ENCODE results near the gene RAB40B.
A peak's percentile ranks its signal among the peaks of the same experiment; 100 is the strongest.

Gene RAB40B

GRCh38 chr17:82723169-82723807, 24.8 kb upstream of the RAB40B start:
- Histone ChIP-seq H3K9ac (ENCODE audit: low read length) (no peak overlapping the region), H2AFZ (ENCODE audit: insufficient read depth, low read length, poor library complexity) (no peak overlapping the region), H2BK120ac (ENCODE audit: insufficient read depth, low read length, poor library complexity) (no peak overlapping the region), H3K36me3 (ENCODE audit: control insufficient read depth in 1 of 2, insufficient read depth in 2 of 2, low read length in 2 of 2) (peaks cover 37 to 43% of the 10 kb centered on the region in 2 experiments), H3K14ac (ENCODE audit: low read length) (no peak overlapping the region), H4K91ac (ENCODE audit: low read depth, low read length) (no peak overlapping the region), H3K79me2 (ENCODE audit: control insufficient read depth, insufficient read depth, low read length, poor library complexity) (no peaks in the 10 kb centered on the region), H4K12ac (ENCODE audit: low read depth, low read length) (no peak overlapping the region), H3K4me1 (ENCODE audit: control insufficient read depth in 1 of 2, insufficient read depth in 2 of 2, low read length in 2 of 2) (no peaks in the 10 kb centered on the region), H3K4me3 (ENCODE audit: low read depth, low read length) (peak overlapping the region; percentile 55), H3K18ac (ENCODE audit: low read length) (no peak overlapping the region), H2AK5ac (ENCODE audit: low read length) (no peak overlapping the region), H4K8ac (ENCODE audit: low read depth, low read length) (no peak overlapping the region), H2BK12ac (ENCODE audit: low read length) (no peak overlapping the region), H3K27ac (ENCODE audit: low read depth, low read length) (no peak overlapping the region), H3K23ac (ENCODE audit: low read length) (peak overlapping the region; percentile 0), H3K79me1 (ENCODE audit: low read length) (no peaks in the 10 kb centered on the region), H3K4ac (ENCODE audit: low read depth, low read length) (no peak overlapping the region), H2BK5ac (ENCODE audit: low read depth, low read length, poor library complexity) (no peak overlapping the region), H3K4me2 (ENCODE audit: low read length) (no peak overlapping the region), H3K27me3 (ENCODE audit: insufficient read depth, low read length) (no peaks in the 10 kb centered on the region), H3K9me3 (ENCODE audit: insufficient read depth, low read depth, low read length) (peaks cover 4% of the 10 kb centered on the region)
- DNase-seq = no peak
- WGBS (ENCODE audit: extremely low coverage, insufficient coverage, insufficient read length) = no CpG with 5 or more reads among the region's 26 CpGs

GRCh38 chr17:82722341-82723013, 24.0 kb upstream of the RAB40B start:
- Histone ChIP-seq H3K14ac (ENCODE audit: low read length) (no peak overlapping the region), H3K9ac (ENCODE audit: low read length) (no peak overlapping the region), H3K23ac (ENCODE audit: low read length) (no peak overlapping the region), H3K79me1 (ENCODE audit: low read length) (no peaks in the 10 kb centered on the region), H3K4me1 (ENCODE audit: control insufficient read depth in 1 of 2, insufficient read depth in 2 of 2, low read length in 2 of 2) (peaks cover 4 to 5% of the 10 kb centered on the region in 2 experiments), H2BK120ac (ENCODE audit: insufficient read depth, low read length, poor library complexity) (no peak overlapping the region), H3K27me3 (ENCODE audit: insufficient read depth, low read length) (no peaks in the 10 kb centered on the region), H3K9me3 (ENCODE audit: insufficient read depth, low read depth, low read length) (peaks cover 4% of the 10 kb centered on the region), H4K8ac (ENCODE audit: low read depth, low read length) (no peak overlapping the region), H3K18ac (ENCODE audit: low read length) (no peak overlapping the region), H3K27ac (ENCODE audit: low read depth, low read length) (no peak overlapping the region), H3K4me3 (ENCODE audit: low read depth, low read length) (no peak overlapping the region), H2BK5ac (ENCODE audit: low read depth, low read length, poor library complexity) (no peak overlapping the region), H3K36me3 (ENCODE audit: control insufficient read depth in 1 of 2, insufficient read depth in 2 of 2, low read length in 2 of 2) (peaks cover 37 to 43% of the 10 kb centered on the region in 2 experiments), H3K79me2 (ENCODE audit: control insufficient read depth, insufficient read depth, low read length, poor library complexity) (no peaks in the 10 kb centered on the region), H2AFZ (ENCODE audit: insufficient read depth, low read length, poor library complexity) (no peak overlapping the region), H3K4me2 (ENCODE audit: low read length) (no peak overlapping the region), H4K12ac (ENCODE audit: low read depth, low read length) (no peak overlapping the region), H2AK5ac (ENCODE audit: low read length) (no peak overlapping the region), H3K4ac (ENCODE audit: low read depth, low read length) (no peak overlapping the region), H2BK12ac (ENCODE audit: low read length) (no peak overlapping the region), H4K91ac (ENCODE audit: low read depth, low read length) (no peak overlapping the region)
- DNase-seq = no peak
- WGBS (ENCODE audit: extremely low coverage, insufficient coverage, insufficient read length) = no CpG with 5 or more reads among the region's 19 CpGs

- Histone ChIP-seq H4K91ac (ENCODE audit: low read depth, low read length) (no peak overlapping the region), H2BK12ac (ENCODE audit: low read length) (no peak overlapping the region), H3K14ac (ENCODE audit: low read length) (no peak overlapping the region), H3K79me2 (ENCODE audit: control insufficient read depth, insufficient read depth, low read length, poor library complexity) (peaks cover 6% of the 10 kb centered on the region), H2BK5ac (ENCODE audit: low read depth, low read length, poor library complexity) (no peak overlapping the region), H3K79me1 (ENCODE audit: low read length) (peaks cover 5% of the 10 kb centered on the region), H3K4ac (ENCODE audit: low read depth, low read length) (no peak overlapping the region), H3K27ac (ENCODE audit: low read depth, low read length) (no peak overlapping the region), H3K9me3 (ENCODE audit: insufficient read depth, low read depth, low read length) (peaks cover 4% of the 10 kb centered on the region), H4K12ac (ENCODE audit: low read depth, low read length) (no peak overlapping the region), H4K8ac (ENCODE audit: low read depth, low read length) (no peak overlapping the region), H3K4me1 (ENCODE audit: control insufficient read depth in 1 of 2, insufficient read depth in 2 of 2, low read length in 2 of 2) (peaks cover 12% of the 10 kb centered on the region in 2 experiments), H2BK120ac (ENCODE audit: insufficient read depth, low read length, poor library complexity) (no peak overlapping the region), H3K18ac (ENCODE audit: low read length) (no peak overlapping the region), H3K23ac (ENCODE audit: low read length) (no peak overlapping the region), H3K9ac (ENCODE audit: low read length) (no peak overlapping the region), H3K27me3 (ENCODE audit: insufficient read depth, low read length) (no peaks in the 10 kb centered on the region), H2AFZ (ENCODE audit: insufficient read depth, low read length, poor library complexity) (no peak overlapping the region), H2AK5ac (ENCODE audit: low read length) (no peak overlapping the region), H3K4me2 (ENCODE audit: low read length) (no peak overlapping the region), H3K36me3 (ENCODE audit: control insufficient read depth in 1 of 2, insufficient read depth in 2 of 2, low read length in 2 of 2) (peaks cover 23 to 29% of the 10 kb centered on the region in 2 experiments), H3K4me3 (ENCODE audit: low read depth, low read length) (no peak overlapping the region)
- WGBS (ENCODE audit: extremely low coverage, insufficient coverage, insufficient read length) = no CpG with 5 or more reads among the region's 19 CpGs
- no peak for DNase-seq
These were observed 21.7 kb upstream of the RAB40B start for GRCh38 chr17:82720204-82720603.

- Histone ChIP-seq H3K9ac (ENCODE audit: low read length) (no peak overlapping the region), H4K91ac (ENCODE audit: low read depth, low read length) (no peak overlapping the region), H2AK5ac (ENCODE audit: low read length) (no peak overlapping the region), H3K79me2 (ENCODE audit: control insufficient read depth, insufficient read depth, low read length, poor library complexity) (peaks cover 6% of the 10 kb centered on the region), H3K18ac (ENCODE audit: low read length) (no peak overlapping the region), H4K8ac (ENCODE audit: low read depth, low read length) (no peak overlapping the region), H2BK12ac (ENCODE audit: low read length) (no peak overlapping the region), H3K27me3 (ENCODE audit: insufficient read depth, low read length) (no peaks in the 10 kb centered on the region), H3K14ac (ENCODE audit: low read length) (no peak overlapping the region), H3K4me2 (ENCODE audit: low read length) (no peak overlapping the region), H4K12ac (ENCODE audit: low read depth, low read length) (no peak overlapping the region), H2BK5ac (ENCODE audit: low read depth, low read length, poor library complexity) (no peak overlapping the region), H3K4me1 (ENCODE audit: control insufficient read depth in 1 of 2, insufficient read depth in 2 of 2, low read length in 2 of 2) (peaks cover 12% of the 10 kb centered on the region in 2 experiments), H3K23ac (ENCODE audit: low read length) (no peak overlapping the region), H2BK120ac (ENCODE audit: insufficient read depth, low read length, poor library complexity) (no peak overlapping the region), H3K27ac (ENCODE audit: low read depth, low read length) (no peak overlapping the region), H3K4ac (ENCODE audit: low read depth, low read length) (no peak overlapping the region), H2AFZ (ENCODE audit: insufficient read depth, low read length, poor library complexity) (no peak overlapping the region), H3K36me3 (ENCODE audit: control insufficient read depth in 1 of 2, insufficient read depth in 2 of 2, low read length in 2 of 2) (peaks cover 23 to 29% of the 10 kb centered on the region in 2 experiments), H3K9me3 (ENCODE audit: insufficient read depth, low read depth, low read length) (peaks cover 4% of the 10 kb centered on the region), H3K4me3 (ENCODE audit: low read depth, low read length) (no peak overlapping the region), H3K79me1 (ENCODE audit: low read length) (peaks cover 5% of the 10 kb centered on the region)
- peak in 1 of 2 donors; percentile 46 for DNase-seq
- WGBS (ENCODE audit: extremely low coverage, insufficient coverage, insufficient read length) = no CpG with 5 or more reads among the region's 18 CpGs
These were observed 20.6 kb upstream of the RAB40B start for GRCh38 chr17:82718986-82719685.

Measured in trophoblast cell (in vitro differentiated cells and primary cell).